ENCODE results near the gene CTSC. TPM values are rescaled to one million over a fixed set of nuclear protein-coding genes. Genes with fewer than 3 reads are reported as not detected.

Gene CTSC
- total RNA-seq, 1 donor from 2014 or later: 195 TPM

DNA sequence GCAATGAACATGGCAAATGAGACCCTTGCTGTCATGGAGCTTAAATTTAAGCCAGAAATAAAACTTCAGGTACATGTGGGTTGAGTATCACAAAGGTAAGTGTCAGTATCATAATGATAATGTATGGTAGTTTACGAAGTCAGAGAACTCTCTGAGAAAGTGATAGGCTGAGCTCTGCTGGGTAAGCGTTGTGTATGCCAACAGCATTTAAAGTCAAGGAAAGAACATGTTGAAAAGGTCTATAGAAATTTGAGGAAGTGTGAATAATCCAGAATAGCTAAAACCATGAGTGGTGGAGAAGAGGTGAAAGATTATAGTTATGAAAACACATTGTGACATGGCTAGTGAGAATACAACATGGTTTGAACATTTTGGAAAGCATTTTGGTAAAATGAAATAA, 17.4 kb upstream of the CTSC start:
- DNase-seq (ENCODE audit: low read depth): no peak
- no peaks in the 10 kb centered on the region for H3K9me3 ChIP-seq (ENCODE audit: insufficient read depth, low read depth, low read length)
- H2AFZ ChIP-seq (ENCODE audit: low read depth, low read length): no peak overlapping the region
- H3K27me3 ChIP-seq (ENCODE audit: insufficient read depth, low read length): no peaks in the 10 kb centered on the region
- TF ChIP-seq EZH2 (IDR thresholded peaks at IDR 0.05; ENCODE audit: insufficient read depth, low read length): no peak
- TF ChIP-seq, protein P1, sequence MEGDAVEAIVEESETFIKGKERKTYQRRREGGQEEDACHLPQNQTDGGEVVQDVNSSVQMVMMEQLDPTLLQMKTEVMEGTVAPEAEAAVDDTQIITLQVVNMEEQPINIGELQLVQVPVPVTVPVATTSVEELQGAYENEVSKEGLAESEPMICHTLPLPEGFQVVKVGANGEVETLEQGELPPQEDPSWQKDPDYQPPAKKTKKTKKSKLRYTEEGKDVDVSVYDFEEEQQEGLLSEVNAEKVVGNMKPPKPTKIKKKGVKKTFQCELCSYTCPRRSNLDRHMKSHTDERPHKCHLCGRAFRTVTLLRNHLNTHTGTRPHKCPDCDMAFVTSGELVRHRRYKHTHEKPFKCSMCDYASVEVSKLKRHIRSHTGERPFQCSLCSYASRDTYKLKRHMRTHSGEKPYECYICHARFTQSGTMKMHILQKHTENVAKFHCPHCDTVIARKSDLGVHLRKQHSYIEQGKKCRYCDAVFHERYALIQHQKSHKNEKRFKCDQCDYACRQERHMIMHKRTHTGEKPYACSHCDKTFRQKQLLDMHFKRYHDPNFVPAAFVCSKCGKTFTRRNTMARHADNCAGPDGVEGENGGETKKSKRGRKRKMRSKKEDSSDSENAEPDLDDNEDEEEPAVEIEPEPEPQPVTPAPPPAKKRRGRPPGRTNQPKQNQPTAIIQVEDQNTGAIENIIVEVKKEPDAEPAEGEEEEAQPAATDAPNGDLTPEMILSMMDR (IDR thresholded peaks at IDR 0.05; ENCODE audit: insufficient read depth, low read depth, low read length): no peak
- no peak overlapping the region for H3K4me3 ChIP-seq (ENCODE audit: insufficient read depth, low read depth, low read length)
- H3K4me2 ChIP-seq (ENCODE audit: low read length): no peak overlapping the region
- no peaks in the 10 kb centered on the region for H3K27me3 Mint-ChIP-seq (ENCODE audit: low read depth, unreplicated experiment)
- no peaks in the 10 kb centered on the region for H3K4me1 ChIP-seq (ENCODE audit: insufficient read depth, low read length)
- peaks cover 10% of the 10 kb centered on the region for H3K4me1 Mint-ChIP-seq (ENCODE audit: low read depth, unreplicated experiment)
- no peak for FAIRE-seq
- no peaks in the 10 kb centered on the region for H3K36me3 ChIP-seq (ENCODE audit: insufficient read depth, low read length)
- H3K9ac ChIP-seq (ENCODE audit: low read length): no peak overlapping the region
- H3K36me3 Mint-ChIP-seq (ENCODE audit: low read depth, unreplicated experiment): no peaks in the 10 kb centered on the region
- no peaks in the 10 kb centered on the region for H4K20me1 ChIP-seq (ENCODE audit: insufficient read depth, low read length)
- H3K79me2 ChIP-seq (ENCODE audit: insufficient read depth, low read length): no peaks in the 10 kb centered on the region
- H3K27ac Mint-ChIP-seq (ENCODE audit: unreplicated experiment): no peak overlapping the region
- no peaks in the 10 kb centered on the region for H3K9me3 Mint-ChIP-seq (ENCODE audit: unreplicated experiment)
- H3K4me3 Mint-ChIP-seq (ENCODE audit: unreplicated experiment): no peak overlapping the region
- H3K27ac ChIP-seq (ENCODE audit: low read depth, low read length): no peak overlapping the region

DNA sequence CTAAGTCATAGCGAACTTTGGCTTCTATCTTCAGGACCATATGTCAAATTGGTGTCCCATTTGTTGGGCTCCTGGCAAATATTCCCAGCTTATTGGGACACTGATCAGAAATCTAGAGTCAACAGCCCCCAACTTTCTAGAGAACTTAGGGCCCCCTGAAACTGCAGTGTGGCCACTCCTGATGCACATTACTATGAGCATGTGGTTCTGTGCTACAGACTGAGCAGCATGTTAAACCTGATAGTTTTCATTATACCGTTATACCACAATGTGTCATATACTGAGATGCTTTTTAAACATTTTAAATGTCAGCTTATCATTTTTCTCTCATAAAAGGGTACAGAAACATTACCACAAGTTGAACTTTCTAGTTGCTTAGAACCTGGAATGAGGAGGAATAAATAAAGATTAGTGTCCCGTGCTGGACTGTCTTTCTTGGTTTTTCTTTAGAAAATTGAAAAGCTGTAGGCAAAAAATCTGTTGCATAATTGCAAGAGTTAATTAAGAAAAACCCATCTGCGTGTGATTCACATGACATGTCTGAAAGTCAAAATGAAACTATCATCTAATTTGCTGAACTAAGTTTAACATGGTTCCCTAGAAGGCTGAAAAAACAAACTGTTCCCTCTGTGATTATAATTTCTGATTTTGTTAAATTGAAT, 16.4 kb upstream of the CTSC start:
- no peaks in the 10 kb centered on the region for H3K9me3 ChIP-seq (ENCODE audit: insufficient read depth, low read depth, low read length)
- DNase-seq (ENCODE audit: low read depth): no peak
- no peaks in the 10 kb centered on the region for H3K36me3 ChIP-seq (ENCODE audit: insufficient read depth, low read length)
- TF ChIP-seq EZH2 (IDR thresholded peaks at IDR 0.05; ENCODE audit: insufficient read depth, low read length): no peak
- H2AFZ ChIP-seq (ENCODE audit: low read depth, low read length): no peak overlapping the region
- FAIRE-seq: no peak
- Mint-ChIP-seq H3K9me3 (ENCODE audit: unreplicated experiment) (no peaks in the 10 kb centered on the region), H3K27ac (ENCODE audit: unreplicated experiment) (no peak overlapping the region), H3K4me3 (ENCODE audit: unreplicated experiment) (no peak overlapping the region), H3K4me1 (ENCODE audit: low read depth, unreplicated experiment) (peaks cover 10% of the 10 kb centered on the region), H3K27me3 (ENCODE audit: low read depth, unreplicated experiment) (no peaks in the 10 kb centered on the region), H3K36me3 (ENCODE audit: low read depth, unreplicated experiment) (no peaks in the 10 kb centered on the region)
- no peak overlapping the region for H3K4me2 ChIP-seq (ENCODE audit: low read length)
- no peaks in the 10 kb centered on the region for H4K20me1 ChIP-seq (ENCODE audit: insufficient read depth, low read length)
- no peaks in the 10 kb centered on the region for H3K79me2 ChIP-seq (ENCODE audit: insufficient read depth, low read length)
- H3K4me3 ChIP-seq (ENCODE audit: insufficient read depth, low read depth, low read length): no peak overlapping the region
- H3K4me1 ChIP-seq (ENCODE audit: insufficient read depth, low read length): no peaks in the 10 kb centered on the region
- no peak overlapping the region for H3K27ac ChIP-seq (ENCODE audit: low read depth, low read length)
- H3K27me3 ChIP-seq (ENCODE audit: insufficient read depth, low read length): no peaks in the 10 kb centered on the region
- no peak overlapping the region for H3K9ac ChIP-seq (ENCODE audit: low read length)

DNA sequence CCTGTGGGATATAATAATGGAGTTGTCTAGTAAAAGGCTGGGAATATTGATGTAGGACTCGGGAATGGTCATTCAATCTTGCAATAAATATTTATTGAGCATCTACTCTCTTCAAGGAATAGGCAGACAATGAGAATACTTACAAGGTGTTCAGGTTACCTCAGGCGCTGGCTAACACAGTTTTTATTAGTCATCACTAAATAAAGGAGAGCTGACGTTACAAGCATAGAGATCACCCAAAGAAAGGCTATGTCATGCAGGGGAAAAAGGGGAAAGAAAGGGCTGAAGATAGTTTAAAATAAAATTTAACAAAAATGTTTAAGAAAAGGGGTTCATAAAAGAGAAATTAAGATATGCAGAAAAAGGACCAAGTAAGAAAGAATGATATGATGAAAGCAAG, 15.8 kb upstream of the CTSC start:
- Mint-ChIP-seq H3K27me3 (ENCODE audit: low read depth, unreplicated experiment) (no peaks in the 10 kb centered on the region), H3K4me3 (ENCODE audit: unreplicated experiment) (no peak overlapping the region), H3K27ac (ENCODE audit: unreplicated experiment) (no peak overlapping the region), H3K36me3 (ENCODE audit: low read depth, unreplicated experiment) (no peaks in the 10 kb centered on the region), H3K9me3 (ENCODE audit: unreplicated experiment) (no peaks in the 10 kb centered on the region), H3K4me1 (ENCODE audit: low read depth, unreplicated experiment) (peaks cover 10% of the 10 kb centered on the region)
- FAIRE-seq (no peak), DNase-seq (ENCODE audit: low read depth) (no peak)
- Histone ChIP-seq H3K4me2 (ENCODE audit: low read length) (no peak overlapping the region), H3K79me2 (ENCODE audit: insufficient read depth, low read length) (no peaks in the 10 kb centered on the region), H3K4me1 (ENCODE audit: insufficient read depth, low read length) (no peaks in the 10 kb centered on the region), H3K9me3 (ENCODE audit: insufficient read depth, low read depth, low read length) (no peaks in the 10 kb centered on the region), H3K27ac (ENCODE audit: low read depth, low read length) (no peak overlapping the region), H3K4me3 (ENCODE audit: insufficient read depth, low read depth, low read length) (no peak overlapping the region), H2AFZ (ENCODE audit: low read depth, low read length) (no peak overlapping the region), H4K20me1 (ENCODE audit: insufficient read depth, low read length) (no peaks in the 10 kb centered on the region), H3K36me3 (ENCODE audit: insufficient read depth, low read length) (no peaks in the 10 kb centered on the region), H3K9ac (ENCODE audit: low read length) (no peak overlapping the region), H3K27me3 (ENCODE audit: insufficient read depth, low read length) (no peaks in the 10 kb centered on the region)
- TF ChIP-seq EZH2 (IDR thresholded peaks at IDR 0.05; ENCODE audit: insufficient read depth, low read length): no peak
- TF ChIP-seq, protein P1 (IDR thresholded peaks at IDR 0.05; ENCODE audit: insufficient read depth, low read depth, low read length): no peak

Measured in astrocyte (in vitro differentiated cells and primary cell).